Measurements from ENCODE around the gene LSR. TPM values are rescaled to one million over a fixed set of nuclear protein-coding genes. Genes with fewer than 3 reads are reported as not detected.

Gene LSR
- total RNA-seq, 1 experiment from 2014 or later = 172 TPM

- Histone ChIP-seq H3K36me3 (ENCODE audit: control insufficient read depth, insufficient read depth, low read length) (no peaks in the 10 kb centered on the region), H3K4me3 (ENCODE audit: low read depth, low read length) (no peak overlapping the region), H3K27me3 (replicated peaks; ENCODE audit: control insufficient read depth, insufficient read depth, low read length) (no peaks in the 10 kb centered on the region), H3K9me3 (no peaks in the 10 kb centered on the region; the same call in 1 of the 2 replicates), H3K4me1 (no peaks in the 10 kb centered on the region)
- intact Hi-C loops (cut with micrococcal nuclease; ENCODE audit: unreplicated experiment) = no loop called here
- no TSS peak for BruUV-seq (replicated peaks)
- ChIA-PET CTCF (no interaction called here), POLR2A (no interaction called here)
- no peaks in the 10 kb centered on the region for H3K9me3 Mint-ChIP-seq (ENCODE audit: unreplicated experiment)
- H3K36me3 Mint-ChIP-seq (ENCODE audit: insufficient read depth, unreplicated experiment) = no peaks in the 10 kb centered on the region
- no peaks in the 10 kb centered on the region for H3K27me3 Mint-ChIP-seq (ENCODE audit: insufficient read depth, unreplicated experiment)
- TF ChIP-seq CTCF (IDR thresholded peaks at IDR 0.05; ENCODE audit: insufficient read depth in 1 of 2, low read depth in 1 of 2, low read length in 1 of 2, severe bottlenecking in 1 of 2, unreplicated experiment in 1 of 2) = no peak
- no peak overlapping the region for H3K27ac Mint-ChIP-seq (ENCODE audit: unreplicated experiment)
- H3K4me1 Mint-ChIP-seq (ENCODE audit: low read depth, unreplicated experiment) = peaks cover 7% of the 10 kb centered on the region
- no peak overlapping the region for H3K4me3 Mint-ChIP-seq (ENCODE audit: unreplicated experiment)
- no peak for DNase-seq
Measured at GRCh38 chr19:35205733-35206323, 43.0 kb upstream of the LSR start.

- intact Hi-C loops (cut with micrococcal nuclease; ENCODE audit: unreplicated experiment) = no loop called here
- no peak overlapping the region for H3K4me3 ChIP-seq (ENCODE audit: low read depth, low read length)
- H3K36me3 Mint-ChIP-seq (ENCODE audit: insufficient read depth, unreplicated experiment) = no peaks in the 10 kb centered on the region
- TF ChIP-seq CTCF (IDR thresholded peaks at IDR 0.05; ENCODE audit: insufficient read depth in 1 of 2, low read depth in 1 of 2, low read length in 1 of 2, severe bottlenecking in 1 of 2, unreplicated experiment in 1 of 2) = no peak
- no peaks in the 10 kb centered on the region for H3K4me1 ChIP-seq
- no TSS peak for BruUV-seq (replicated peaks)
- POLR2A ChIA-PET = no interaction called here
- DNase-seq = no peak
- H3K36me3 ChIP-seq (ENCODE audit: control insufficient read depth, insufficient read depth, low read length) = no peaks in the 10 kb centered on the region
- CTCF ChIA-PET = no interaction called here
- no peaks in the 10 kb centered on the region for H3K9me3 Mint-ChIP-seq (ENCODE audit: unreplicated experiment)
- H3K27me3 Mint-ChIP-seq (ENCODE audit: insufficient read depth, unreplicated experiment) = no peaks in the 10 kb centered on the region
- no peak overlapping the region for H3K27ac Mint-ChIP-seq (ENCODE audit: unreplicated experiment)
- peaks cover 7% of the 10 kb centered on the region for H3K4me1 Mint-ChIP-seq (ENCODE audit: low read depth, unreplicated experiment)
- no peaks in the 10 kb centered on the region; the same call in 1 of the 2 replicates for H3K9me3 ChIP-seq
- H3K4me3 Mint-ChIP-seq (ENCODE audit: unreplicated experiment) = no peak overlapping the region
- H3K27me3 ChIP-seq (replicated peaks; ENCODE audit: control insufficient read depth, insufficient read depth, low read length) = no peaks in the 10 kb centered on the region
Measured at GRCh38 chr19:35206379-35206778, 42.4 kb upstream of the LSR start.

GRCh38 chr19:35206855-35207254 lies 41.9 kb upstream of the LSR start:
- DNase-seq = no peak
- Mint-ChIP-seq H3K27me3 (ENCODE audit: insufficient read depth, unreplicated experiment) (no peaks in the 10 kb centered on the region), H3K9me3 (ENCODE audit: unreplicated experiment) (no peaks in the 10 kb centered on the region), H3K4me1 (ENCODE audit: low read depth, unreplicated experiment) (peaks cover 7% of the 10 kb centered on the region), H3K36me3 (ENCODE audit: insufficient read depth, unreplicated experiment) (no peaks in the 10 kb centered on the region), H3K4me3 (ENCODE audit: unreplicated experiment) (no peak overlapping the region), H3K27ac (ENCODE audit: unreplicated experiment) (no peak overlapping the region)
- H3K27me3 ChIP-seq (replicated peaks; ENCODE audit: control insufficient read depth, insufficient read depth, low read length) = no peaks in the 10 kb centered on the region
- CTCF ChIA-PET = no interaction called here
- TF ChIP-seq CTCF (IDR thresholded peaks at IDR 0.05; ENCODE audit: insufficient read depth in 1 of 2, low read depth in 1 of 2, low read length in 1 of 2, severe bottlenecking in 1 of 2, unreplicated experiment in 1 of 2) = no peak
- no TSS peak for BruUV-seq (replicated peaks)
- no peak overlapping the region for H3K4me3 ChIP-seq (ENCODE audit: low read depth, low read length)
- POLR2A ChIA-PET = no interaction called here
- intact Hi-C loops (cut with micrococcal nuclease; ENCODE audit: unreplicated experiment) = no loop called here
- no peaks in the 10 kb centered on the region for H3K4me1 ChIP-seq
- no peaks in the 10 kb centered on the region; the same call in 1 of the 2 replicates for H3K9me3 ChIP-seq
- no peaks in the 10 kb centered on the region for H3K36me3 ChIP-seq (ENCODE audit: control insufficient read depth, insufficient read depth, low read length)
